HEK293 (cell line): ENCODE measurements around the gene SYT4.

Experiments
- CTCF ChIA-PET: fragments of 350-600 bp; formaldehyde crosslinking; extraction: SDS; loops from one replicate; lab custom pipeline; 2021; ENCODE audit warnings: antibody characterized with exemption; lab: Yijun Ruan, JAX
- POLR2A ChIA-PET: fragments of 300-600 bp; formaldehyde crosslinking; extraction: SDS; loops from one replicate; lab custom pipeline; 2020; ENCODE audit warnings: antibody characterized with exemption, inconsistent platforms; lab: Yijun Ruan, JAX
- H3K27ac ChIP-seq: fragments of 200-500 bp; sonication (Bioruptor generic); 2 replicates; pipeline ENCODE4 v1.5.1; 2014; ENCODE audit warnings: low read depth, low read length, control low read depth, inconsistent platforms; ENCODE audit errors: extremely low read depth
- H3K36me3 ChIP-seq, 2 experiments: fragments of 200-500 bp in 1 of 2; sonication (Bioruptor generic) in 1 of 2; 1 replicate in 1 of 2; 2 replicates in 1 of 2; pipeline ENCODE4 v1.5.1; 2014 to 2017; ENCODE audit warnings: inconsistent platforms in 2 of 2, low read length in 2 of 2; ENCODE audit not compliant: control insufficient read depth in 2 of 2, insufficient read depth in 1 of 2
- H3K4me1 ChIP-seq: fragments of 200-500 bp; sonication (Bioruptor generic); 2 replicates; pipeline ENCODE4 v1.5.1; 2014; ENCODE audit warnings: mild to moderate bottlenecking, low read length, inconsistent platforms; ENCODE audit not compliant: control insufficient read depth, insufficient read depth
- H3K4me3 ChIP-seq: 2 replicates; pipeline ENCODE4 v1.5.1; 2011; ENCODE audit warnings: low read depth, mild to moderate bottlenecking, control low read depth, low read length, moderate library complexity
- H3K9me3 ChIP-seq: fragments of 200-500 bp; sonication (Bioruptor generic); 2 replicates; pipeline ENCODE4 v1.5.1; 2014; ENCODE audit warnings: low read depth, low read length, inconsistent platforms; ENCODE audit not compliant: control insufficient read depth, insufficient read depth
- CTCF ChIP-seq: fragments of 450-650 bp; formaldehyde crosslinking; IDR thresholded peaks from 2 replicates; pipeline ENCODE4 v1.5.1; 2016; ENCODE audit warnings: missing biosample characterization, missing genetic modification characterization
- KLF8 ChIP-seq: fragments of 450-650 bp; formaldehyde crosslinking; IDR thresholded peaks from 2 replicates; pipeline ENCODE4 v1.5.1; 2016; ENCODE audit warnings: missing biosample characterization, missing genetic modification characterization
- MEIS1 ChIP-seq: sonication (generic); formaldehyde crosslinking; IDR thresholded peaks from 2 replicates; pipeline ENCODE4 v1.8.1; 2022; ENCODE audit warnings: missing genetic modification reagents, mild to moderate bottlenecking, borderline replicate concordance
- MYNN ChIP-seq: fragments of 450-650 bp; formaldehyde crosslinking; IDR thresholded peaks from 2 replicates; pipeline ENCODE4 v1.5.1; 2016; ENCODE audit warnings: missing biosample characterization, missing genetic modification characterization, borderline replicate concordance
- REPIN1 ChIP-seq: fragments of 450-650 bp; formaldehyde crosslinking; IDR thresholded peaks from 2 replicates; pipeline ENCODE4 v1.5.1; 2017; ENCODE audit warnings: missing biosample characterization, missing genetic modification characterization, low read depth
- ZBTB17 ChIP-seq: fragments of 450-650 bp; formaldehyde crosslinking; IDR thresholded peaks from 2 replicates; pipeline ENCODE4 v1.5.1; 2016; ENCODE audit warnings: missing biosample characterization, missing genetic modification characterization
- ZFP41 ChIP-seq: fragments of 450-650 bp; formaldehyde crosslinking; IDR thresholded peaks from 2 replicates; pipeline ENCODE4 v1.5.1; 2016; ENCODE audit warnings: missing biosample characterization, missing genetic modification characterization, borderline replicate concordance
- ZNF10 ChIP-seq: fragments of 450-650 bp; formaldehyde crosslinking; IDR thresholded peaks from 2 replicates; pipeline ENCODE4 v1.5.1; 2017; ENCODE audit warnings: missing biosample characterization, missing genetic modification characterization
- ZNF132 ChIP-seq: fragments of 450-650 bp; formaldehyde crosslinking; IDR thresholded peaks from 2 replicates; pipeline ENCODE4 v1.5.1; 2017; ENCODE audit warnings: missing biosample characterization, missing genetic modification characterization, borderline replicate concordance
- ZNF214 ChIP-seq: fragments of 450-650 bp; formaldehyde crosslinking; IDR thresholded peaks from 2 replicates; pipeline ENCODE4 v1.5.1; 2017; ENCODE audit warnings: missing biosample characterization, mild to moderate bottlenecking, missing genetic modification characterization, borderline replicate concordance
- ZNF394 ChIP-seq: fragments of 450-650 bp; formaldehyde crosslinking; IDR thresholded peaks from 2 replicates; pipeline ENCODE4 v1.5.1; 2016; ENCODE audit warnings: missing biosample characterization, missing genetic modification characterization, mild to moderate bottlenecking, moderate library complexity, borderline replicate concordance
- ZNF521 ChIP-seq: fragments of 450-650 bp; formaldehyde crosslinking; IDR thresholded peaks from 2 replicates; pipeline ENCODE4 v1.5.1; 2017; ENCODE audit warnings: missing biosample characterization, mild to moderate bottlenecking, missing genetic modification characterization
- ZNF560 ChIP-seq: fragments of 450-650 bp; formaldehyde crosslinking; IDR thresholded peaks from 2 replicates; pipeline ENCODE4 v1.5.1; 2017; ENCODE audit warnings: missing biosample characterization, missing genetic modification characterization, borderline replicate concordance
- ZNF830 ChIP-seq: fragments of 450-650 bp; IDR thresholded peaks from 2 replicates; pipeline ENCODE4 v1.5.0; 2018; ENCODE audit warnings: missing biosample characterization, missing genetic modification characterization, low read depth, mild to moderate bottlenecking, moderate library complexity
- ZSCAN18 ChIP-seq: fragments of 450-650 bp; formaldehyde crosslinking; IDR thresholded peaks from 2 replicates; pipeline ENCODE4 v1.5.1; 2016; ENCODE audit warnings: missing biosample characterization, missing genetic modification characterization
- ZSCAN30 ChIP-seq: fragments of 450-650 bp; IDR thresholded peaks from 2 replicates; pipeline ENCODE4 v1.5.1; 2018; ENCODE audit warnings: missing biosample characterization, mild to moderate bottlenecking, missing genetic modification characterization, moderate library complexity
- ZXDB ChIP-seq: fragments of 450-650 bp; formaldehyde crosslinking; IDR thresholded peaks from 2 replicates; pipeline ENCODE4 v1.5.1; 2016; ENCODE audit warnings: missing biosample characterization, missing genetic modification characterization
- TF ChIP-seq, protein P1 (sequence below): fragments of 450-650 bp; formaldehyde crosslinking; conservative IDR thresholded peaks from 2 replicates; pipeline ENCODE4 v1.5.1; 2016; ENCODE audit warnings: low read depth, missing biosample characterization, missing genetic modification characterization
- TF ChIP-seq, protein P2 (sequence below): fragments of 450-650 bp; formaldehyde crosslinking; IDR thresholded peaks from 2 replicates; pipeline ENCODE4 v1.5.1; 2016; ENCODE audit warnings: missing biosample characterization, missing genetic modification characterization
- TF ChIP-seq, protein P3 (sequence below): fragments of 450-650 bp; formaldehyde crosslinking; IDR thresholded peaks from 2 replicates; pipeline ENCODE4 v1.5.1; 2016; ENCODE audit warnings: missing biosample characterization, missing genetic modification characterization

The SYT4 gene

GRCh38 chr18:43247944-43248343 lies 29.3 kb downstream of the SYT4 start:
- no peak overlapping the region for H3K4me3 ChIP-seq
- H3K4me1 ChIP-seq: no peaks in the 10 kb centered on the region
- CTCF ChIA-PET: interaction anchor here (0.8 kb wide), 1 partner anchor 1291 kb away, joined by 5 read pairs; no protein-coding TSS in a partner anchor
- POLR2A ChIA-PET: no interaction called here
- H3K9me3 ChIP-seq: no peaks in the 10 kb centered on the region
- no peaks in the 10 kb centered on the region for H3K36me3 ChIP-seq
- no peak overlapping the region for H3K27ac ChIP-seq
- TF ChIP-seq ZNF214 (tag by site-specific recombination) (no peak), ZSCAN30 (tag by site-specific recombination) (no peak), ZNF830 (tag by site-specific recombination) (no peak), CTCF (tag by site-specific recombination) (no peak), KLF8 (tag by site-specific recombination) (no peak), ZXDB (tag by site-specific recombination) (no peak), ZFP41 (tag by site-specific recombination) (no peak), MYNN (tag by site-specific recombination) (no peak), ZSCAN18 (tag by site-specific recombination) (no peak), ZNF521 (tag by site-specific recombination) (no peak), MEIS1 (no peak), ZNF132 (tag by site-specific recombination) (no peak), ZNF10 (no peak), ZNF560 (tag by site-specific recombination) (no peak), ZNF394 (no peak), ZBTB17 (tag by site-specific recombination) (no peak), REPIN1 (tag by site-specific recombination) (no peak)
- TF ChIP-seq, protein P1, sequence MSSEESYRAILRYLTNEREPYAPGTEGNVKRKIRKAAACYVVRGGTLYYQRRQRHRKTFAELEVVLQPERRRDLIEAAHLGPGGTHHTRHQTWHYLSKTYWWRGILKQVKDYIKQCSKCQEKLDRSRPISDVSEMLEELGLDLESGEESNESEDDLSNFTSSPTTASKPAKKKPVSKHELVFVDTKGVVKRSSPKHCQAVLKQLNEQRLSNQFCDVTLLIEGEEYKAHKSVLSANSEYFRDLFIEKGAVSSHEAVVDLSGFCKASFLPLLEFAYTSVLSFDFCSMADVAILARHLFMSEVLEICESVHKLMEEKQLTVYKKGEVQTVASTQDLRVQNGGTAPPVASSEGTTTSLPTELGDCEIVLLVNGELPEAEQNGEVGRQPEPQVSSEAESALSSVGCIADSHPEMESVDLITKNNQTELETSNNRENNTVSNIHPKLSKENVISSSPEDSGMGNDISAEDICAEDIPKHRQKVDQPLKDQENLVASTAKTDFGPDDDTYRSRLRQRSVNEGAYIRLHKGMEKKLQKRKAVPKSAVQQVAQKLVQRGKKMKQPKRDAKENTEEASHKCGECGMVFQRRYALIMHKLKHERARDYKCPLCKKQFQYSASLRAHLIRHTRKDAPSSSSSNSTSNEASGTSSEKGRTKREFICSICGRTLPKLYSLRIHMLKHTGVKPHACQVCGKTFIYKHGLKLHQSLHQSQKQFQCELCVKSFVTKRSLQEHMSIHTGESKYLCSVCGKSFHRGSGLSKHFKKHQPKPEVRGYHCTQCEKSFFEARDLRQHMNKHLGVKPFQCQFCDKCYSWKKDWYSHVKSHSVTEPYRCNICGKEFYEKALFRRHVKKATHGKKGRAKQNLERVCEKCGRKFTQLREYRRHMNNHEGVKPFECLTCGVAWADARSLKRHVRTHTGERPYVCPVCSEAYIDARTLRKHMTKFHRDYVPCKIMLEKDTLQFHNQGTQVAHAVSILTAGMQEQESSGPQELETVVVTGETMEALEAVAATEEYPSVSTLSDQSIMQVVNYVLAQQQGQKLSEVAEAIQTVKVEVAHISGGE (tag by site-specific recombination): no peak
- TF ChIP-seq, protein P2, sequence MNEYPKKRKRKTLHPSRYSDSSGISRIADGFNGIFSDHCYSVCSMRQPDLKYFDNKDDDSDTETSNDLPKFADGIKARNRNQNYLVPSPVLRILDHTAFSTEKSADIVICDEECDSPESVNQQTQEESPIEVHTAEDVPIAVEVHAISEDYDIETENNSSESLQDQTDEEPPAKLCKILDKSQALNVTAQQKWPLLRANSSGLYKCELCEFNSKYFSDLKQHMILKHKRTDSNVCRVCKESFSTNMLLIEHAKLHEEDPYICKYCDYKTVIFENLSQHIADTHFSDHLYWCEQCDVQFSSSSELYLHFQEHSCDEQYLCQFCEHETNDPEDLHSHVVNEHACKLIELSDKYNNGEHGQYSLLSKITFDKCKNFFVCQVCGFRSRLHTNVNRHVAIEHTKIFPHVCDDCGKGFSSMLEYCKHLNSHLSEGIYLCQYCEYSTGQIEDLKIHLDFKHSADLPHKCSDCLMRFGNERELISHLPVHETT: no peak
- TF ChIP-seq, protein P3, sequence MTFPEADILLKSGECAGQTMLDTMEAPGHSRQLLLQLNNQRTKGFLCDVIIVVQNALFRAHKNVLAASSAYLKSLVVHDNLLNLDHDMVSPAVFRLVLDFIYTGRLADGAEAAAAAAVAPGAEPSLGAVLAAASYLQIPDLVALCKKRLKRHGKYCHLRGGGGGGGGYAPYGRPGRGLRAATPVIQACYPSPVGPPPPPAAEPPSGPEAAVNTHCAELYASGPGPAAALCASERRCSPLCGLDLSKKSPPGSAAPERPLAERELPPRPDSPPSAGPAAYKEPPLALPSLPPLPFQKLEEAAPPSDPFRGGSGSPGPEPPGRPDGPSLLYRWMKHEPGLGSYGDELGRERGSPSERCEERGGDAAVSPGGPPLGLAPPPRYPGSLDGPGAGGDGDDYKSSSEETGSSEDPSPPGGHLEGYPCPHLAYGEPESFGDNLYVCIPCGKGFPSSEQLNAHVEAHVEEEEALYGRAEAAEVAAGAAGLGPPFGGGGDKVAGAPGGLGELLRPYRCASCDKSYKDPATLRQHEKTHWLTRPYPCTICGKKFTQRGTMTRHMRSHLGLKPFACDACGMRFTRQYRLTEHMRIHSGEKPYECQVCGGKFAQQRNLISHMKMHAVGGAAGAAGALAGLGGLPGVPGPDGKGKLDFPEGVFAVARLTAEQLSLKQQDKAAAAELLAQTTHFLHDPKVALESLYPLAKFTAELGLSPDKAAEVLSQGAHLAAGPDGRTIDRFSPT (tag by site-specific recombination): no peak
- TF ChIP-seq, all 188 proteins: peak for 0
